HepG2 (cell line): Measurements from ENCODE around the gene CHKB. TPM values are rescaled to one million over a fixed set of nuclear protein-coding genes. Genes with fewer than 3 reads are reported as not detected.

Experiments used
- ATAC-seq: fragments of 200-7000 bp; cut with Tn5 transposase; 3 replicates; pipeline ENCODE4 v1.9.1; 2020; ENCODE audit warnings: mild to moderate bottlenecking, moderate library complexity
- BruUV-seq: library from RNA; stranded (reverse); fragments of 400-500 nt; replicated peaks from 2 replicates; lab custom pipeline; 2021; lab: Mats Ljungman, UMichigan
- CTCF ChIA-PET: fragments of 300-600 bp; formaldehyde crosslinking; extraction: SDS; loops from one replicate; lab custom pipeline; 2021; ENCODE audit warnings: low total read pairs, inconsistent platforms, low intra/inter-chr PET ratio; lab: Yijun Ruan, JAX
- POLR2A ChIA-PET: fragments of 350-600 bp; sonication (Branson Sonifier 250); formaldehyde crosslinking; loops from one replicate; lab custom pipeline; 2020; ENCODE audit warnings: antibody characterized with exemption, inconsistent platforms; lab: Yijun Ruan, JAX
- DNase-seq: peaks from one replicate; pipeline ENCODE4 v3.0.0-alpha.2; 2015; ENCODE audit warnings: low spot score
- FAIRE-seq: peaks from 3 replicates; lab custom pipeline; 2011; peaks lifted over from hg19 to GRCh38; lab: Jason Lieb, UNC
- H2AFZ ChIP-seq: one replicate; pipeline ENCODE4 v1.6.1; 2011; ENCODE audit warnings: low read length, inconsistent platforms
- H3K27ac ChIP-seq: fragments of 300-600 bp; 3 replicates; pipeline ENCODE4 v1.8.0; 2011; ENCODE audit warnings: mixed run types, mild to moderate bottlenecking, mixed read lengths, low read length, inconsistent platforms; ENCODE audit not compliant: insufficient read depth; ENCODE audit errors: extremely low read length
- H3K27me3 ChIP-seq, 2 experiments: fragments of 200-600 bp in 1 of 2; 2 replicates in 1 of 2; 3 replicates in 1 of 2; pipeline versions ENCODE4 v1.6.0 to v1.8.0; 2011; ENCODE audit warnings: low read length in 2 of 2, mild to moderate bottlenecking in 2 of 2, moderate library complexity in 2 of 2, inconsistent platforms in 1 of 2; ENCODE audit not compliant: insufficient read depth in 2 of 2, control insufficient read depth in 1 of 2
- H3K36me3 ChIP-seq, 2 experiments: fragments of 200-600 bp in 1 of 2; replicated peaks in 1 of 2; 2 replicates in 1 of 2; 3 replicates in 1 of 2; pipeline versions ENCODE4 v1.5.1 to v1.8.0; 2011; ENCODE audit warnings: low read length in 2 of 2, inconsistent platforms in 1 of 2; ENCODE audit not compliant: insufficient read depth in 2 of 2, control insufficient read depth in 1 of 2
- H3K4me1 ChIP-seq: 2 replicates; pipeline ENCODE4 v1.5.1; 2012; ENCODE audit warnings: low read length, inconsistent platforms; ENCODE audit not compliant: insufficient read depth
- H3K4me2 ChIP-seq: 2 replicates; pipeline ENCODE4 v1.6.0; 2011; ENCODE audit warnings: low read depth, low read length, inconsistent platforms
- H3K4me3 ChIP-seq, 3 experiments: fragments of 200-600 bp in 1 of 3; sonication (generic), shearing (Covaris generic) in 1 of 3; replicated peaks in 1 of 3; 2 replicates each; pipeline ENCODE4 v1.5.1; 2011 to 2016; ENCODE audit warnings: low read length in 3 of 3, inconsistent platforms in 2 of 3, low read depth in 2 of 3, mild to moderate bottlenecking in 2 of 3, control low read depth in 1 of 3, mixed read lengths in 1 of 3; ENCODE audit not compliant: insufficient read depth in 1 of 3
- H3K79me2 ChIP-seq: one replicate; pipeline ENCODE4 v1.6.1; 2011; ENCODE audit warnings: low read length, inconsistent platforms; ENCODE audit not compliant: insufficient read depth
- H3K9ac ChIP-seq: 2 replicates; pipeline ENCODE4 v1.6.0; 2011; ENCODE audit warnings: mild to moderate bottlenecking, low read depth, low read length, inconsistent platforms; ENCODE audit not compliant: insufficient read depth
- H3K9me3 ChIP-seq: 2 replicates; pipeline ENCODE4 v1.5.1; 2012; ENCODE audit warnings: mild to moderate bottlenecking, low read length
- H4K20me1 ChIP-seq: 2 replicates; pipeline ENCODE4 v1.6.0; 2011; ENCODE audit warnings: inconsistent platforms, mild to moderate bottlenecking, low read length, moderate library complexity; ENCODE audit not compliant: insufficient read depth
- DMTF1 ChIP-seq: sonication (generic); formaldehyde crosslinking; IDR thresholded peaks from 2 replicates; pipeline ENCODE4 v1.4.0; 2020; ENCODE audit warnings: mild to moderate bottlenecking, missing genetic modification reagents
- MAF1 ChIP-seq: sonication (generic); formaldehyde crosslinking; IDR thresholded peaks from 2 replicates; pipeline ENCODE4 v1.5.0; 2020; ENCODE audit warnings: missing genetic modification reagents, borderline replicate concordance
- TEF ChIP-seq: sonication (generic); formaldehyde crosslinking; IDR thresholded peaks from 2 replicates; pipeline ENCODE4 v1.5.0; 2020; ENCODE audit warnings: missing genetic modification reagents
- WGBS: methylation state at CpG from one replicate; pipeline ENCODE4 v1.1.6; 2017; ENCODE audit warnings: low lambda C conversion rate; 5-methylcytosine and 5-hydroxymethylcytosine counted together
- in situ Hi-C: cut with HindIII; loops from 2 replicates; pipeline ENCODE4 v1.10.0; 2017; ENCODE audit warnings: low pct_unique_long_range_greater_than_20kb; ENCODE audit not compliant: extremely low pct_ligation_motif_present
- intact Hi-C: fragments of 100-400 bp; cut with micrococcal nuclease; formaldehyde crosslinking; loops from one replicate; pipeline ENCODE4 v1.10.0; 2022; ENCODE audit not compliant: unreplicated experiment
- polyA plus RNA-seq, 8 experiments: library from polyadenylated mRNA; depleted of rRNA in 3 of 8; stranded (reverse) in 7 of 8; unstranded in 1 of 8; fragments of >200 nt; fragmentation: Illumina TruSeq in 4 of 8; extraction: Trizol in 4 of 8; gene quantifications; 2 replicates each; pipeline versions ENCODE4 v1.2.1 to v1.2.3, GENCODE V29; 2011 to 2016; ENCODE audit warnings: low read depth in 4 of 8, missing spikeins in 1 of 8, mixed read lengths in 1 of 8; ENCODE audit not compliant: insufficient read depth in 1 of 8
- total RNA-seq, 5 experiments: library from RNA; depleted of rRNA; stranded (reverse); fragments of >200 nt; fragmentation: Illumina TruSeq; extraction: Trizol; gene quantifications; 2 replicates each; pipeline ENCODE4 v1.2.3, GENCODE V29; 2016; ENCODE audit warnings: low read depth in 1 of 5

CHKB gene
- total and polyA plus RNA-seq, 2 of the 13 experiments (the other 11 are each of a cell fraction or from before 2014, with no cell fraction given), result 24.5 to 42.7 TPM

- H3K4me1 ChIP-seq, result peaks cover 18% of the 10 kb centered on the region
- 95% methylated on average over 13 of the region's 26 CpGs for WGBS
- H3K9ac ChIP-seq, result no peak overlapping the region
- no peak for DNase-seq
- H3K4me2 ChIP-seq, result no peak overlapping the region
- no peaks in the 10 kb centered on the region for H4K20me1 ChIP-seq
- H3K36me3 ChIP-seq, result peaks cover 4 to 5% of the 10 kb centered on the region in 2 experiments; a peak in 2 of 5 replicates
- CTCF ChIA-PET, result no interaction called here
- BruUV-seq, result no TSS peak
- in situ Hi-C loops (no loop called here), intact Hi-C loops (no loop called here)
- H3K27ac ChIP-seq, result no peak overlapping the region
- H2AFZ ChIP-seq, result no peak overlapping the region
- ATAC-seq, result no peak
- H3K4me3 ChIP-seq, result no peak overlapping the region
- no peaks in the 10 kb centered on the region for H3K79me2 ChIP-seq
- no peak for FAIRE-seq
- H3K9me3 ChIP-seq, result no peaks in the 10 kb centered on the region
- POLR2A ChIA-PET, result no interaction called here
- TF ChIP-seq DMTF1 (no peak), MAF1 (CRISPR knock-in tag) (no peak), TEF (CRISPR knock-in tag) (no peak)
- TF ChIP-seq, all 625 proteins: peak for 0
- H3K27me3 ChIP-seq, result no peaks in the 10 kb centered on the region
Measured at GRCh38 chr22:50573491-50574382, 8.9 kb downstream of the CHKB start.
